GM21717 (cell line): ENCODE measurements around the gene SLCO1A2.
A peak's percentile ranks its signal among the peaks of the same experiment; 100 is the strongest.

Source experiments
- ATAC-seq: cut with Tn5 transposase; IDR thresholded peaks from one replicate; pipeline ENCODE4 v1.9.1; 2021; ENCODE audit warnings: mild to moderate bottlenecking, moderate library complexity; ENCODE audit not compliant: unreplicated experiment

Gene SLCO1A2

GRCh38 chr12:21330682-21331253 lies 3.9 kb downstream of the SLCO1A2 start:
- ATAC-seq: no peak

DNA sequence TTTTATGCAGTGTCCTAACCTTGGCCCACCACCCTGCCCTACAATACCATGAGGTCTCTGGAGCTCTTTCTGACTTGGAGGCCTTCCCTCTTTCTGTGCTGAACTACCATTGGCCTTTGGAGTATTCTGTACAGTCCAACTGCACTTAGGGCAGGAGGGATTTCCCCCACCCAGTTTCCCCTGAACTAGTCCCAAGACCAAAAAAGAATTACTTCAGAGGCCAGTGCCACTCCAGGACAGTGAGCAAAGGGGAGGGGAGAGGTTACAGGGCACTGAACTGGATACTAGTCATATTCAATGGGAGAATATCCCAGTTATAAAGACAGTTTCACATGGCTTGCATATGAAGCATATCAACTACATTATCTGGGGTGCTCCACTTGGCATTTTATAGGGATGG lies 6.1 kb downstream of the SLCO1A2 start:
- ATAC-seq: no peak

DNA sequence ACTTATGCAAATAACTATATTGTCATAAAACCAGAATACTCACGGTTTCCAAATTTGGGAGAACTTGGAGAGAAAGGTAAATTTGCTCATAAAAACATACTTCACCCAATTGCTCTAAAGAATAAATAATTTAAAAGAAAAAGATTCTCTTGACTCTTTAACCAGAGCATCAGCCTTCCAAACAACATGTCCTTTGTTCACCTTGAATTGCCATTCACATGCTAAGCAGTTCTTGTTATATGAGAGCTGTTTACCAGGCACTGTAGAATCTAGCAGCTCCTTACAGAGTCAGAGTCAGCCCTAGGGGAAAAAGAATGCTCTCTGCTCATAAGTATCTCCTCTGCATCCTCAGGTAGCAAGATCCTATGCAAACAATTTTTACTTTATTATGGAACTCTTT lies 10.2 kb downstream of the SLCO1A2 start:
- no peak for ATAC-seq

GRCh38 chr12:21323736-21324135 lies 11.0 kb downstream of the SLCO1A2 start:
- ATAC-seq: no peak

GRCh38 chr12:21308785-21309184 lies 25.9 kb downstream of the SLCO1A2 start:
- no peak for ATAC-seq

GRCh38 chr12:21305661-21306060 lies 29.1 kb downstream of the SLCO1A2 start:
- no peak for ATAC-seq

DNA sequence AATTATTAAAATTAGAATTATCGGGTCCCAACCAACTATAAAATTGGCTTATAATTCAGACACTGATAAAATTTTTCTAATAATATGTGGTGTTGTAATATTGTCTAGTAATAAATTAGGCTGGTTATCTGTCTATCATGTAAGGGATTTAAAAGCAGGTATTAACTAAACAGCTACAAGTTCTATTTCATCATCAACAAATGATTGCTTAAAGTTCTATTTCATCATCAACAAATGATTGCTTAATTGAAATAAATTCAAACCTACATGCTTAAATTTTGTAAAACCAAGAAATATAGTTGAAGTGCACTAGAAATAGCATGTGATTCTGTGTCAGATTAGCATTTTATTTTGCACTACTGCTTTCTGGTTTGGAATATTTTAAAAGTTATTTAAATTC lies 34.1 kb downstream of the SLCO1A2 start:
- ATAC-seq: no peak

GRCh38 chr12:21296751-21297406 lies 37.8 kb downstream of the SLCO1A2 start:
- peak; percentile 81 for ATAC-seq

DNA sequence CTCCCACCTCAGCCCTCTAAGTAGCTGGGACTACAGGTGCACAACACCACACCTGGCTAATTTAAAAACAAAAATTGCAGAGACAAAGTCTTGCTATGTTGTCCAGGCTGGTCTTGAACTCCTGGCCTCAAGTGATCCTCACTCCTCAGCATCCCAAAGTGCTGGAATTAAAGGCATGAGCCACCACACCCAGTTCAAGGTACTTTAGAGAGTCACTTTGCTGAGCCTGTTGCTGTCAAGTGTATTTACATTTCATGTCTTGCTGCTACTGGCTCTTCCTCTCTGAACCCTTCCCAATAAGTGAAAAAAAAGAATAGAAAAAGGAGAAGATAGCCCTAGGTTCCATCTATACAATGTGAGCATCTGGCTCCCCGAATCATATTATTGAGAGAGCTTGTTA lies 38.4 kb downstream of the SLCO1A2 start:
- ATAC-seq: no peak

GRCh38 chr12:21294176-21294575 lies 40.5 kb downstream of the SLCO1A2 start:
- ATAC-seq: no peak

GRCh38 chr12:21292111-21292510 lies 42.6 kb downstream of the SLCO1A2 start:
- no peak for ATAC-seq

DNA sequence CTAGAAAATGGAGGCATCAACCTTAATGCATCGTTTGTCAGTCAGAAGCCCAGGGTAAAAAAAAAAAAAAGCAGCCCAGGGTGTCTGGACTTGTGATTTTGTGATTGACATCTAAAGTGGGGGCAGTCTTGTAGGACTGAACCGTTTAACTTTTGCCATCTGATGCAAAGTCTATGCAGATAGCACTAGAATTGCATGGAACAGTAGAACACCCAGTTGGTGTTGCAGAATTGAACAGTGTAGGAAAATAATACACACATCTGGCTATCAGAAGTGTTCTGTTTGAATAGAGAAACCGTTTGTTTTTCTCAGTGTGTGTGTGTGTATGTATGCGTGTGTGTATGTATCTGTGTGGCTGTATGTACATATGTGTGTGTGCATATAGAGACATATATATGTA lies 45.0 kb downstream of the SLCO1A2 start:
- ATAC-seq: no peak

DNA sequence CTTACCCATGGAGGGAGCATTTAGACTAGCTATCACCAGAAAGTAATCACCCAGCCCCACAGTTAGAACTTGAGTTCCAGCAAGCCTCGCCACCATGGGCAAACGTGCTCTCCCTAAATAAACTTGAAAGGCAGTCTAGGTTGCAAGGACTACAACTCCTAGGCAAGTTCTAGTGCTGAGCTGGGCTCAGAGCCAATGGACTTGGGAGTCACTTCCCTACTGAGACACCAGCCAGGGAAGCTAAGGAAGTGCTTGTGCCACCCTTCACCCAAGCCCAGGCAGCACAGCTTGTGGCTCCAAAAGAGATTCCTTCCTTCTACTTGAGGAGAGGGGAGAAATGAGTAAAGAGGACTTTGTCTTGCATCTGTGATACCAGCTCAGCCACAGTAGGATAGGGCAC lies 57.9 kb downstream of the SLCO1A2 start:
- no peak for ATAC-seq

- no peak for ATAC-seq
These were observed 68.8 kb downstream of the SLCO1A2 start for GRCh38 chr12:21265932-21266331.

DNA sequence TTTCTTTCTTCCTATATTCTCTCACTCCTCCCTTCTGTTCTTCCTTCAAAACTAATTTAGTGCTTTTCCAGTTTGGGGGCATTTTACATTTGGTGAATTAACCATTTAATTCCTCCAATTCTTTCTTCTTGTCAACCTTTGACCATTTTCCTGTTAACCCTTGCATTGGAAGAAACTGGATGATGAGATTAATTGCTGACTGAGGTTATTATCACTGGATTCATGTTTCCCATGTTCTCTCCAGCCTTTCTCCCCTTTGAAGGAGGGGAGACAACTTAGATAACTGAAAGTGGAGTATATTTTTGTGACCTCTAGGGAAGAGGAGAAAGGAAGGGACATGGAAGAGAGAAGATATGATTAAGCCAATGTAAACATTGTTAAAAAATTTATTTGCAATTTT lies 70.5 kb downstream of the SLCO1A2 start:
- no peak for ATAC-seq

- ATAC-seq: no peak
These were observed 77.5 kb downstream of the SLCO1A2 start for GRCh38 chr12:21257172-21257571.

DNA sequence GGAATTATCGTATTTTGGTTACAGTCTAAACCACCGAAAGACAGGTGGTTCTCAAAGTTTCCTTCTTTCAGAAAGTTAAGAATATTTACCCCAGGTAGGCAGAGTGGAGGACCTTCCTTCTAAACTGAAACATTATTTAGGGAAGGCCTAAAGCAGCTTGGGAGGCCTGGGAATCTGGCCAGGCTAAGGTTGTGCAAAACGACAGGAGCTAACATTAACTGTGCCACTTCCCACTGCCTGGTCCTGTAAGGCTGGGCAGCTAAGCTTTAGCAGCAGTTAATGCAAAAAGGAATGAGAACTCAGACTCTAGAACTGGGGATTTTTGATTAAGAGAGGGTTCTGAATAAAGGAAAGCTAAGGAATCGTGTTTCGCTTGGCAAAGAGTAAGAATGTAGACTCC lies 82.6 kb downstream of the SLCO1A2 start:
- no peak for ATAC-seq

GRCh38 chr12:21248679-21249078 lies 86.0 kb downstream of the SLCO1A2 start:
- ATAC-seq: no peak

GRCh38 chr12:21239866-21240265 lies 94.9 kb downstream of the SLCO1A2 start:
- ATAC-seq: no peak

GRCh38 chr12:21234395-21234794 lies 100.3 kb downstream of the SLCO1A2 start:
- no peak for ATAC-seq

DNA sequence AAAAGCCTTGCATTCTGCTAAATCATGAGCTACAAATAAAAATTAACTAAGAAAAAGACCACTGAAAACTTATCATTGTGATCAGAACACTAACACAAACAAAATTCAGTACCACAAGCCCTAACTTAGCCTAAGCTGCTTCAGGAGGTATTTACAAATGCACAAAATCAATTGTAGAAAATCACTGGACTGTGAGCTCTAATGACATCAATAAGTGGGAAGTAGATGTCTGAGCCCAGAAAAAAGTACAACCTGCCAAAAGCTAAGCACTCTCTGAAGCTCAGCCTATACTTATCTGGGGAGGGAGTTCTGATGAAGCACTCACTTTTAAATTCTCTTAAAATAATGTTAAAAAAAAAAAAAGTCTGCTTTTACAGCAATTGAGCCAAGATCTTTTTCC lies 110.8 kb downstream of the SLCO1A2 start:
- ATAC-seq: no peak

DNA sequence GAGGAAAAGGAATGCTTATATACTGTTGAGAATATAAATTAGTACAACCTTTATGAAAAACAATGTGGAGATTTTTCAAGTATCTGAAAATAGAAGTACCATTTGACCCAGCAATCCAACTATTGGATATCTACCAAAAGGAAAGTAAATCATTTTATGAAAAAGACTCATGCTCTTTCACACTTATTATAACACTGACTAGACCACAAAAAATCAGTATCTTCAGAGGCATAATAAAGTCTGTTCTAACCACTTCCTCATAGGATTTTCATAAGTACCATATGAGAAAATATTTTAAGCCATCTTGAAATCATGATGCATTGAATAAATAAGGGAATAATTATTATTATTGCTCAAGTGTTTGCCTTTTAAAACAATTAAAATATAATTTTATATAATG lies 112.9 kb downstream of the SLCO1A2 start:
- ATAC-seq: no peak

GRCh38 chr12:21221072-21221471 lies 113.6 kb downstream of the SLCO1A2 start:
- ATAC-seq: no peak
